GM23338 (cell line): Measurements from ENCODE around the gene CH25H. TPM values are rescaled to one million over a fixed set of nuclear protein-coding genes. Genes with fewer than 3 reads are reported as not detected.

ENCODE experiments used
- ATAC-seq: fragments of 200-7000 bp; cut with Tn5 transposase; 3 replicates; pipeline ENCODE4 v1.9.1; 2020
- DNase-seq: peaks from one replicate; pipeline ENCODE4 v3.0.0-alpha.2; 2015; ENCODE audit warnings: low spot score
- H2AFZ ChIP-seq: fragments of 200-600 bp; sonication (generic); 2 replicates; pipeline ENCODE4 v1.8.0; 2016; ENCODE audit warnings: antibody characterized with exemption, mild to moderate bottlenecking, moderate library complexity
- H3F3A ChIP-seq: fragments of 200-600 bp; sonication (generic); replicated peaks from 2 replicates; pipeline ENCODE4 v1.8.0; 2017; ENCODE audit warnings: antibody characterized with exemption, mixed run types, low read depth
- H3K27ac ChIP-seq: fragments of 200-600 bp; sonication (generic); 2 replicates; pipeline ENCODE4 v1.6.1; 2016; ENCODE audit warnings: low read depth
- H3K27me3 ChIP-seq: fragments of 200-600 bp; sonication (generic); 2 replicates; pipeline ENCODE4 v1.8.0; 2016; ENCODE audit warnings: mild to moderate bottlenecking, mixed run types, moderate library complexity; ENCODE audit not compliant: insufficient read depth
- H3K36me3 ChIP-seq: fragments of 200-600 bp; sonication (generic); 2 replicates; pipeline ENCODE4 v1.8.0; 2016; ENCODE audit warnings: mild to moderate bottlenecking; ENCODE audit not compliant: insufficient read depth
- H3K4me1 ChIP-seq: fragments of 200-600 bp; sonication (generic); 2 replicates; pipeline ENCODE4 v1.8.0; 2016; ENCODE audit warnings: mild to moderate bottlenecking, moderate library complexity; ENCODE audit not compliant: insufficient read depth
- H3K4me2 ChIP-seq: fragments of 200-600 bp; sonication (generic); 2 replicates; pipeline ENCODE4 v1.7.1; 2017; ENCODE audit warnings: mixed run types
- H3K4me3 ChIP-seq: fragments of 200-600 bp; sonication (generic); 2 replicates; pipeline ENCODE4 v1.6.1; 2016; ENCODE audit warnings: mixed run types
- H3K79me2 ChIP-seq: fragments of 200-600 bp; sonication (generic); replicated peaks from 2 replicates; pipeline ENCODE4 v1.8.0; 2017; ENCODE audit warnings: mild to moderate bottlenecking; ENCODE audit not compliant: insufficient read depth
- H3K9me2 ChIP-seq: fragments of 200-600 bp; sonication (generic); 2 replicates; pipeline ENCODE4 v1.8.0; 2017; ENCODE audit not compliant: insufficient read depth
- H4K20me1 ChIP-seq: fragments of 200-600 bp; sonication (generic); replicated peaks from 2 replicates; pipeline ENCODE4 v1.8.0; 2017; ENCODE audit warnings: mild to moderate bottlenecking; ENCODE audit not compliant: insufficient read depth
- H3K27ac Mint-ChIP-seq: 2 replicates; pipeline ENCODE4 v1.8.0; 2020; ENCODE audit warnings: inconsistent platforms, mild to moderate bottlenecking, moderate library complexity, mixed read lengths
- H3K27me3 Mint-ChIP-seq: 3 replicates; pipeline ENCODE4 v1.8.0; 2022; ENCODE audit warnings: low read depth, mild to moderate bottlenecking, moderate library complexity, mixed read lengths, inconsistent platforms; ENCODE audit not compliant: insufficient read depth, poor library complexity
- H3K36me3 Mint-ChIP-seq: 3 replicates; pipeline ENCODE4 v1.8.0; 2021; ENCODE audit warnings: low read depth, mild to moderate bottlenecking, inconsistent platforms, moderate library complexity, mixed read lengths
- H3K4me1 Mint-ChIP-seq: 3 replicates; pipeline ENCODE4 v1.8.0; 2020; ENCODE audit warnings: mild to moderate bottlenecking, inconsistent platforms, mixed read lengths
- H3K4me3 Mint-ChIP-seq: 3 replicates; pipeline ENCODE4 v1.8.0; 2021; ENCODE audit warnings: moderate library complexity, mild to moderate bottlenecking, inconsistent platforms, mixed read lengths
- H3K9me3 Mint-ChIP-seq: 3 replicates; pipeline ENCODE4 v1.8.0; 2020; ENCODE audit warnings: moderate library complexity, mild to moderate bottlenecking, inconsistent platforms, mixed read lengths
- CREB1 ChIP-seq: fragments of 250-450 bp; sonication (Bioruptor Pico); IDR thresholded peaks from 2 replicates; pipeline ENCODE4 v1.5.0; 2020; ENCODE audit warnings: low read depth, mild to moderate bottlenecking, moderate library complexity
- EZH2 ChIP-seq: fragments of 200-600 bp; sonication (generic); IDR thresholded peaks from one replicate; pipeline ENCODE4 v1.8.0; 2017; ENCODE audit warnings: antibody characterized with exemption, mild to moderate bottlenecking, low read depth; ENCODE audit not compliant: unreplicated experiment
- EZH2phosphoT487 ChIP-seq: fragments of 200-600 bp; sonication (generic); IDR thresholded peaks from one replicate; pipeline ENCODE4 v1.8.1; 2018; ENCODE audit warnings: antibody characterized with exemption; ENCODE audit not compliant: unreplicated experiment
- NANOG ChIP-seq: IDR thresholded peaks from 2 replicates; pipeline ENCODE4 v1.6.1; 2016; ENCODE audit warnings: antibody characterized with exemption, borderline replicate concordance
- ZNF331 ChIP-seq: fragments of 250-450 bp; sonication (Bioruptor Pico); IDR thresholded peaks from 2 replicates; pipeline ENCODE4 v1.5.0; 2020; ENCODE audit warnings: low read depth, mild to moderate bottlenecking, moderate library complexity
- polyA plus RNA-seq: library from polyadenylated mRNA; unstranded; fragments of >200 nt; fragmentation: Nextera tagmentation; extraction: Ambion mirVana; gene quantifications from 2 replicates; pipeline ENCODE4 v1.2.1, GENCODE V29; 2016
- total RNA-seq: library from RNA; depleted of rRNA; stranded (reverse); fragments of >200 nt; shearing (Covaris generic); gene quantifications from 2 replicates; pipeline ENCODE4 v1.2.3, GENCODE V29; 2014
- TF ChIP-seq, protein P1 (sequence below): fragments of 250-450 bp; sonication (Bioruptor Pico); IDR thresholded peaks from 2 replicates; pipeline ENCODE4 v1.5.0; 2020; ENCODE audit warnings: mild to moderate bottlenecking, moderate library complexity
- TF ChIP-seq, protein P2 (sequence below), 2 experiments: fragments of 200-600 bp in 1 of 2; sonication (generic) in 1 of 2; conservative IDR thresholded peaks; 2 replicates each; pipeline versions ENCODE4 v1.5.1 to v1.6.1; 2016 to 2017; ENCODE audit warnings: antibody characterized with exemption in 2 of 2, low read depth in 2 of 2, mild to moderate bottlenecking in 2 of 2, moderate library complexity in 1 of 2
- TF ChIP-seq, protein P3 (sequence below): IDR thresholded peaks from 2 replicates; pipeline ENCODE4 v1.6.1; 2016; ENCODE audit warnings: antibody characterized with exemption

CH25H gene
- total and polyA plus RNA-seq, 2 experiments from 2014 or later = 1.3 to 1.7 TPM

DNA sequence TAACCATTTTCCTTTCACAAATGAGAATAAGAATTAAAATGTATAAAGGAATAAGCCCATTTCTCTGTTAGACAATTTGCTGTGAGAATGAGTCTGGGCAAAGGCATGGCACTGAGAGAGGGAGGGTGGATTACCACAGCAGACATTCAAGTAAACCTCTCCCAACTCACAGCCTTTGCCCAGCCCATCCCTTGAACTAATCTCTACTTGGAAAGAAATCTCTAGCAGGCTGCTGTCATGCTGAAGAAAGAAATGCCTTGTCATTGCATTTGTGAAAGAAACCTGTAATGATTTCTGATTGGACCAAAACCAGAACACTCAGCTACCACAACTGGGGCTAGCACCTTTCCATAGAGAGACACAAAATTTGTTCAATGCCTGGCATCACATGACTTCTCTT lies 39.2 kb downstream of the CH25H start (continued):
- TF ChIP-seq, protein P1, sequence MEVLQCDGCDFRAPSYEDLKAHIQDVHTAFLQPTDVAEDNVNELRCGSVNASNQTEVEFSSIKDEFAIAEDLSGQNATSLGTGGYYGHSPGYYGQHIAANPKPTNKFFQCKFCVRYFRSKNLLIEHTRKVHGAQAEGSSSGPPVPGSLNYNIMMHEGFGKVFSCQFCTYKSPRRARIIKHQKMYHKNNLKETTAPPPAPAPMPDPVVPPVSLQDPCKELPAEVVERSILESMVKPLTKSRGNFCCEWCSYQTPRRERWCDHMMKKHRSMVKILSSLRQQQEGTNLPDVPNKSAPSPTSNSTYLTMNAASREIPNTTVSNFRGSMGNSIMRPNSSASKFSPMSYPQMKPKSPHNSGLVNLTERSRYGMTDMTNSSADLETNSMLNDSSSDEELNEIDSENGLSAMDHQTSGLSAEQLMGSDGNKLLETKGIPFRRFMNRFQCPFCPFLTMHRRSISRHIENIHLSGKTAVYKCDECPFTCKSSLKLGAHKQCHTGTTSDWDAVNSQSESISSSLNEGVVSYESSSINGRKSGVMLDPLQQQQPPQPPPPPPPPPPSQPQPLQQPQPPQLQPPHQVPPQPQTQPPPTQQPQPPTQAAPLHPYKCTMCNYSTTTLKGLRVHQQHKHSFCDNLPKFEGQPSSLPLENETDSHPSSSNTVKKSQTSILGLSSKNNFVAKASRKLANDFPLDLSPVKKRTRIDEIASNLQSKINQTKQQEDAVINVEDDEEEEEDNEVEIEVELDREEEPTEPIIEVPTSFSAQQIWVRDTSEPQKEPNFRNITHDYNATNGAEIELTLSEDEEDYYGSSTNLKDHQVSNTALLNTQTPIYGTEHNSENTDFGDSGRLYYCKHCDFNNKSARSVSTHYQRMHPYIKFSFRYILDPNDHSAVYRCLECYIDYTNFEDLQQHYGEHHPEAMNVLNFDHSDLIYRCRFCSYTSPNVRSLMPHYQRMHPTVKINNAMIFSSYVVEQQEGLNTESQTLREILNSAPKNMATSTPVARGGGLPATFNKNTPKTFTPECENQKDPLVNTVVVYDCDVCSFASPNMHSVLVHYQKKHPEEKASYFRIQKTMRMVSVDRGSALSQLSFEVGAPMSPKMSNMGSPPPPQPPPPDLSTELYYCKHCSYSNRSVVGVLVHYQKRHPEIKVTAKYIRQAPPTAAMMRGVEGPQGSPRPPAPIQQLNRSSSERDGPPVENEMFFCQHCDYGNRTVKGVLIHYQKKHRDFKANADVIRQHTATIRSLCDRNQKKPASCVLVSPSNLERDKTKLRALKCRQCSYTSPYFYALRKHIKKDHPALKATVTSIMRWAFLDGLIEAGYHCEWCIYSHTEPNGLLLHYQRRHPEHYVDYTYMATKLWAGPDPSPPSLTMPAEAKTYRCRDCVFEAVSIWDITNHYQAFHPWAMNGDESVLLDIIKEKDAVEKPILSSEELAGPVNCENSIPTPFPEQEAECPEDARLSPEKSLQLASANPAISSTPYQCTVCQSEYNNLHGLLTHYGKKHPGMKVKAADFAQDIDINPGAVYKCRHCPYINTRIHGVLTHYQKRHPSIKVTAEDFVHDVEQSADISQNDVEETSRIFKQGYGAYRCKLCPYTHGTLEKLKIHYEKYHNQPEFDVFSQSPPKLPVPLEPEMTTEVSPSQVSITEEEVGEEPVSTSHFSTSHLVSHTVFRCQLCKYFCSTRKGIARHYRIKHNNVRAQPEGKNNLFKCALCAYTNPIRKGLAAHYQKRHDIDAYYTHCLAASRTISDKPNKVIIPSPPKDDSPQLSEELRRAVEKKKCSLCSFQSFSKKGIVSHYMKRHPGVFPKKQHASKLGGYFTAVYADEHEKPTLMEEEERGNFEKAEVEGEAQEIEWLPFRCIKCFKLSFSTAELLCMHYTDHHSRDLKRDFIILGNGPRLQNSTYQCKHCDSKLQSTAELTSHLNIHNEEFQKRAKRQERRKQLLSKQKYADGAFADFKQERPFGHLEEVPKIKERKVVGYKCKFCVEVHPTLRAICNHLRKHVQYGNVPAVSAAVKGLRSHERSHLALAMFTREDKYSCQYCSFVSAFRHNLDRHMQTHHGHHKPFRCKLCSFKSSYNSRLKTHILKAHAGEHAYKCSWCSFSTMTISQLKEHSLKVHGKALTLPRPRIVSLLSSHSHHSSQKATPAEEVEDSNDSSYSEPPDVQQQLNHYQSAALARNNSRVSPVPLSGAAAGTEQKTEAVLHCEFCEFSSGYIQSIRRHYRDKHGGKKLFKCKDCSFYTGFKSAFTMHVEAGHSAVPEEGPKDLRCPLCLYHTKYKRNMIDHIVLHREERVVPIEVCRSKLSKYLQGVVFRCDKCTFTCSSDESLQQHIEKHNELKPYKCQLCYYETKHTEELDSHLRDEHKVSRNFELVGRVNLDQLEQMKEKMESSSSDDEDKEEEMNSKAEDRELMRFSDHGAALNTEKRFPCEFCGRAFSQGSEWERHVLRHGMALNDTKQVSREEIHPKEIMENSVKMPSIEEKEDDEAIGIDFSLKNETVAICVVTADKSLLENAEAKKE (CRISPR knock-in tag) = no peak
- TF ChIP-seq NANOG = no peak
- no peak for TF ChIP-seq EZH2
- TF ChIP-seq, protein P2, sequence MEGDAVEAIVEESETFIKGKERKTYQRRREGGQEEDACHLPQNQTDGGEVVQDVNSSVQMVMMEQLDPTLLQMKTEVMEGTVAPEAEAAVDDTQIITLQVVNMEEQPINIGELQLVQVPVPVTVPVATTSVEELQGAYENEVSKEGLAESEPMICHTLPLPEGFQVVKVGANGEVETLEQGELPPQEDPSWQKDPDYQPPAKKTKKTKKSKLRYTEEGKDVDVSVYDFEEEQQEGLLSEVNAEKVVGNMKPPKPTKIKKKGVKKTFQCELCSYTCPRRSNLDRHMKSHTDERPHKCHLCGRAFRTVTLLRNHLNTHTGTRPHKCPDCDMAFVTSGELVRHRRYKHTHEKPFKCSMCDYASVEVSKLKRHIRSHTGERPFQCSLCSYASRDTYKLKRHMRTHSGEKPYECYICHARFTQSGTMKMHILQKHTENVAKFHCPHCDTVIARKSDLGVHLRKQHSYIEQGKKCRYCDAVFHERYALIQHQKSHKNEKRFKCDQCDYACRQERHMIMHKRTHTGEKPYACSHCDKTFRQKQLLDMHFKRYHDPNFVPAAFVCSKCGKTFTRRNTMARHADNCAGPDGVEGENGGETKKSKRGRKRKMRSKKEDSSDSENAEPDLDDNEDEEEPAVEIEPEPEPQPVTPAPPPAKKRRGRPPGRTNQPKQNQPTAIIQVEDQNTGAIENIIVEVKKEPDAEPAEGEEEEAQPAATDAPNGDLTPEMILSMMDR (conservative IDR thresholded peaks at IDR 0.05; ENCODE audit: low read depth in 2 of 2) = no peak
- no peak for TF ChIP-seq ZNF331 (CRISPR knock-in tag)
- no peak for TF ChIP-seq EZH2phosphoT487
- TF ChIP-seq CREB1 = no peak

DNA sequence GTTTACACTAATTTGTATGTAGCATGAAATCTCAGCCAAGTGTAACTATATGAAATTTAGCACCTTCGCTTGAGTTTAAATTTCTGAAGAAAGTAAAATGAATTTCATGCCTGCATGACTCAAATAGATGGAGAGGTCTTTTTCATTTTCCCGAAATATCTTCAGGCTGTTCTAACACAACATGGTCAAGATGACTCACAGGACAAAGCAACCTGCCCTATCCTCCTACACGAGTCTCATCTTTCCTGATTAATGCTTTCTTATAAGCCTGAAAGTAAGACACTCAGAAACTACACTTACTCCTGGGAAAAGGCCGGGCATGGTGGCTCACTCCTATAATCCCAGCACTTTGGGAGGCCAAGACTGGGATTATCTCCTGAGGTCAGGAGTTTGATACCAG lies 41.2 kb downstream of the CH25H start:
- no peaks in the 10 kb centered on the region; the same call in 2 of the 3 replicates for H3K9me3 Mint-ChIP-seq
- no peak overlapping the region for H3K4me3 Mint-ChIP-seq
- Histone ChIP-seq H3K36me3 (no peaks in the 10 kb centered on the region), H3K79me2 (no peaks in the 10 kb centered on the region), H3K4me1 (no peaks in the 10 kb centered on the region), H3K27me3 (no peaks in the 10 kb centered on the region), H3K27ac (no peak overlapping the region), H3K9me2 (peaks cover 15% of the 10 kb centered on the region; the same call in 1 of the 2 replicates), H3K4me3 (no peak overlapping the region), H3F3A (no peaks in the 10 kb centered on the region), H3K4me2 (no peak overlapping the region), H4K20me1 (no peaks in the 10 kb centered on the region), H2AFZ (no peak overlapping the region)
- H3K4me1 Mint-ChIP-seq = no peaks in the 10 kb centered on the region
- no peaks in the 10 kb centered on the region for H3K27me3 Mint-ChIP-seq
- DNase-seq (no peak), ATAC-seq (no peak)
- H3K27ac Mint-ChIP-seq = no peak overlapping the region
- no peaks in the 10 kb centered on the region for H3K36me3 Mint-ChIP-seq
- TF ChIP-seq, protein P3, sequence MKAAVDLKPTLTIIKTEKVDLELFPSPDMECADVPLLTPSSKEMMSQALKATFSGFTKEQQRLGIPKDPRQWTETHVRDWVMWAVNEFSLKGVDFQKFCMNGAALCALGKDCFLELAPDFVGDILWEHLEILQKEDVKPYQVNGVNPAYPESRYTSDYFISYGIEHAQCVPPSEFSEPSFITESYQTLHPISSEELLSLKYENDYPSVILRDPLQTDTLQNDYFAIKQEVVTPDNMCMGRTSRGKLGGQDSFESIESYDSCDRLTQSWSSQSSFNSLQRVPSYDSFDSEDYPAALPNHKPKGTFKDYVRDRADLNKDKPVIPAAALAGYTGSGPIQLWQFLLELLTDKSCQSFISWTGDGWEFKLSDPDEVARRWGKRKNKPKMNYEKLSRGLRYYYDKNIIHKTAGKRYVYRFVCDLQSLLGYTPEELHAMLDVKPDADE = no peak
- no peak for TF ChIP-seq NANOG
- no peak for TF ChIP-seq EZH2
